GM19438 (cell line): Measurements from ENCODE around the gene MRGPRE.

Experiments used
- ATAC-seq: cut with Tn5 transposase; IDR thresholded peaks from one replicate; pipeline ENCODE4 v1.9.1; 2021; ENCODE audit warnings: low read depth; ENCODE audit not compliant: unreplicated experiment

The MRGPRE gene

DNA sequence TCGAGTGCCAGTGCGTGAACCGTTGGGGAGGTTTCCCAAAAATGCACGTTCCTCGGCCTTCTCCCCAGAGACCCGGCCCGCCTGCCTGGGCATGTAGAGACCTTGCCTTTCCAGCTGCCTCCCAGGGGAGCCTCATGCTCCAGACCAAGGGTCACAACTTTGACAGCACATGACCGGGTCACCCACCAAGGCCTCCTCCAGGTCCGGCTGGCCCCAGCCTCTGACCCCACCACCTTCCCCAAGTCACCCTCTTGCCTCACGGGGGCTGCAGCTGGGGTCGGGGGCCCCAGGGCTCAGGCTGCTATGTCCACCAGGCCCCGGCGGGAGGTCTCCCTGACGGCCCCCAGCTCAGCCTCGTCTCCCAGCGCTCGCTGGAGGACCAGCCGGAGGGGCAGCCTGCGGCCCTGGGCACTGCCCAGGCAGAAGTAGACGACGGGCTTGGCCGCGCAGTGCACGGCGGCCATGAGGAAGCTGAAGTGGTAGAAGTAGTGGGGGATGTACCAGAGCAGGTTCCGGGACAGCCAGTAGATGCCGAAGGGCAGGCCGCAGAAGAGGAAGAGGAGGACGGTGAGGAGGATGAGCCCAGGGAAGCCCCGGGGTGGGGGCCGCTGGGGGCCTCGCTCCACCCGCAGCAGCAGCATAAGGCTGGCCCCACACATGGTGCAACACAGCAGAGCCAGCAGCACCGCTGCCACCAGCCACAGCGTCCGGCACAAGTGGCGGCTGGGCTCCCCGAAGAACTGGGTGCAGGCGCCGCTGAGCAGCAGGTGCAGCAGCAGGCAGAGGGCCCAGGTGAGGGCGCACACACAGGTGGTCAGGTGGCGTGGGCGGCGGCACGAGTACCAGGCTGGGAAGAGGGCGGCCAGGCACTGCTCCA lies 4.4 kb downstream of the MRGPRE start:
- ATAC-seq, result no peak

DNA sequence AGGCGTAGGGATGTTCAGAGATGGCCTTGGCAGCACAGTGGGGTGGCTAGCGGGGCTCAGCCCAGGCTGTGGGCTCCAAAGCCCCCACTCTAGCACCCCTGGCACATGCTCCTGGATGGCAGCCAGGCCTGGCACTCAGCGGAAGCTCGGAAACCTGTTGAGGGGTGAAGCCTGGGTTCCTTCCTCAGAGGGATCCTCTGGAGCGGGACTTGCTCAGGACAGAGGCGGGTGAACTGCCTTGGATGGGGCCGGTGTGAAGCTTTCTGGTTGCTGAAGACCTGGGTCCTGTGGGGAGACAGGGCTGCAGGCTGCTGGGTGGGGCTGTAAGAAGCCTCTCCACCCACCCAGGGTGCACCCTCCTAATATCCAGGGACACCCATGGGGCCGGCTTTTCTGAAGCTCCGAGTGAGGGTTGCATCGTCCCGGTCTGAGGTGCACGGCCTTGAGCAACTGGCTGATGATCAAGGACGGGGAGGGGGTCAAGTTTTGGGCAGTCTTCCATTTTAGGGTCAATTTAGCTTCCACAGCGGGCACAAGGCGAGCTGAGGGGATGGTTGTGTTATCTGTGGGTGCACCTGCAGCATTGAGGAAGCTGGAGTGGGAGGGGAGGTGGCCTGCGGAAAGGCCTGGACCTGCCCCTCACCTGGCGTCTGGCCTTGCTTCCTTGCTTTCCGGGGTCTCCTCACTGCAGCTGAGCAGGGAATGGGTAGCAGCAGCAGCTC lies 5.2 kb downstream of the MRGPRE start:
- no peak for ATAC-seq

DNA sequence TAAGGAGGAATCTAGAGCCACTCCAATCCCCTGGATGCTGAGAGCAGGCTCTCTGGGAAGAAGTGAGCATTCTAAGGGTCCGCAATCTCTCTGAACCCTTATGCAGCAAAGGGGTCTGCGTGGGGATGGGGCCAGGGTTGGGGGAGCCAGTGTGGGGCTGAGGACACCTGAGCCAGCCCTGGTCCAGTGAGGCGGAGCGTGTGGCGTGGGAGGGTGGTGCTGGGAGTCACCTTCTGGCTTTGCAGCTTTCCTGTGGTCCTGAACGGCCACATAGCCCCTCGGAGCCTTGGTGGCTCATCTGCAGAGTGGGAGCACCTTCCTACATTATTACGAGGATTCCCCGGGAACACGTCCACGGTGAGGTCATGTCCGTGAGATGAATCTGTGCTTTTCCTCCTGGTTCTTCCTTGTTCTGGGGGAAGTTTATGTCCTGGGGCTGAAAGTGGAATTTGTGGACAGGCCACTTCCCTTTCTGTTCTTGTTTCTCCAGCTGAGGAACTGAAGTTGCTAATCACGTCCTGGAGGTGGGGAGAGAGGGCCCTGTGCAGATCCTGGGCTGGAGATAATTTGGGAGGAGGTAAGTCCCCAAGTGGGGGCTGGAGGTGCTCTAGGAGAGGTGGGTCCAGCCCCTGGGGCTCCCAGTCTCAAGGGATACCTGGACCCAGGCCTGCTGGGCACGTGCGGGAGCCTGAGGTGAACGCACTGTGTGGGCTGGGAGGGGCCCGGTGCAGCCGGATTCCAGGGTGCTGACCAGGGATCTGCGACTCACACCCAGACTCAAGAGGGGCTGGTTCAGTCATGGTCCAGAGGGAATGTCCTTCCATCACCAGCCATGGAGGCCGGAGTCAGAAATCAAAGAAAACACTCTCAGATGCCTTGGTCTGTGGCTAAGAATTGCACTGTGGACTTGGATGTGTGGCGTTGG lies 6.1 kb downstream of the MRGPRE start:
- ATAC-seq, result no peak

DNA sequence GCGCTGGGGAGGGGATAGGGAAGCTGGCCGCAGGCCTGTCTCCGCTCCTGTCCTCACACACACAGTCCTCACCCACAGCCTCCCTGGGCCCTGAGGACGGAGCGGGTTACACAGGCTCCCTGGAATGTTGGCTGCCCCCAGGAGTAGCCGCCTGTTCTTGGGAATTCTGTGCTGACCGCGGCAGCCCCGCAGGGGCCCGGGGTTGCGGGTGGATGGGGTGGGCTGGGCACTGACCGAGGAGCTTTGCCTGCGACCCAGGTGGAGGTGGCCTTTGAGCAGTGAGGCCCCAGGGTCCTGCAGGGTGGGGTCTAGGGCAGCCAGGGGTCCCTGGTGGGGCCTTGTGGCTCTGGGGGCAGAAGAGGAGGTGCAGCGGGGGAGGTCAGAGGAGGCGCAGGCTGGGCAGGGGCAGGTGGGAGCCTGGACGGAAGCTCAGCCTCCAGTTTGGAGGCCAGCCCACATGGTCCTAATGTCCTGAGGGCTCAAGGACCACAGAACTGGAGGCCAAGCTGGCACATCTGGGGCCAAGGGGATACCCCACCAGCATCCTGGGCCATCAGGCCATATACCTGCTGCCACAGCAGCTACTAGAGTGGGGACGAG lies 7.0 kb downstream of the MRGPRE start:
- ATAC-seq, result no peak

DNA sequence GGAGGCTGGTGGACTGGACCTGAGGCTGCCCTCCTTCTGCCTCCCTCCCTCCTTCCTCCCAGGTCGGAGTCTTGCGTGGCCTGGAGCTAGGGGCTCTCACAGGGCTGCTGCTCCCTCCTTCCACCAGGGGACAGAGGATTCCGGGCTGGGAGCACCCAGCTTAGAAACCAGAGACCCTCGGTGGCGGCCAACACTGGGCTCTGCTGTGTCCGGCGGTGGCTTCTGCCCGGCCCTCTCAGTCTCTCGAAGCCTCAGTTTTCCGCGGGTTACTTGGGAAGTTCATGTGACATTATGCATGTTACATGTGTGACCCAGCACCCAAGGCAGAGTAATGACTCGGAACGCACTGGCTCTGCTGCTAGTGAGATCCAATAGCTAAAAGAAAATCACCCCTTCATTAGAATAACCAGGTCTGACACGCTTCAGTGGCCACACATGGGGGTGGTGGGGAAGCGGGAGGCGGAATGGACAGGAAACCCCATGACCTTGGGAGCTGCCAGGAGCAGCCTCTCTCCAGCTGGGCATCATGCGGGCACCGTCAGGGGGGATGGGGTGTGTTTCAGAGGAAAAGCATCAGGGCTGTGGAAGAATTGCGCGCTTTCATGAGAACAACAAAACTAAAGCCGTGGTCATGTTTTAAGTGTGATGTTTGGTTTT lies 7.7 kb downstream of the MRGPRE start:
- ATAC-seq, result no peak

DNA sequence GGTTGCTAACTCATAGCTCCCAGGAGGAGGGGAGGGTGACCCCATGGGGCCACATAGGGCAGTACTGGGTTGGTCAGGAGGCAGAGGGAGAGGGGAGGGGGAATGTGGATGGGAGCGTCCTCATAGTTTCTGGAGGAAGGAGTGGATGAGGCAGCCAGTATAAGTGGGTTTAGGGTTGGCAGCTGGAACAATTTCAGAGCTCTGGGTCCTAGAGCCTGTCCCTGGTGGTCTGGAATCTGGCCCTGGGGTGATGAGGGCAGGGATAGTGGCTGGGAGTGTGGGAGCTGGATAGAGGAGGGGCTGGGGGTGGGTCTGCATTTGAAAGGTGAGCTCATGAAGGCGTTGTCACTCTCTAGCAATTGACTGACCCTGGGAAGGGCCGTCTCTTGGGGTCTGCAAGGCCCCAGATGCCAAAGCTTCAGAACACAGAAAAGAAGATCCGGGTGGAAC lies 8.3 kb downstream of the MRGPRE start:
- ATAC-seq, result no peak

DNA sequence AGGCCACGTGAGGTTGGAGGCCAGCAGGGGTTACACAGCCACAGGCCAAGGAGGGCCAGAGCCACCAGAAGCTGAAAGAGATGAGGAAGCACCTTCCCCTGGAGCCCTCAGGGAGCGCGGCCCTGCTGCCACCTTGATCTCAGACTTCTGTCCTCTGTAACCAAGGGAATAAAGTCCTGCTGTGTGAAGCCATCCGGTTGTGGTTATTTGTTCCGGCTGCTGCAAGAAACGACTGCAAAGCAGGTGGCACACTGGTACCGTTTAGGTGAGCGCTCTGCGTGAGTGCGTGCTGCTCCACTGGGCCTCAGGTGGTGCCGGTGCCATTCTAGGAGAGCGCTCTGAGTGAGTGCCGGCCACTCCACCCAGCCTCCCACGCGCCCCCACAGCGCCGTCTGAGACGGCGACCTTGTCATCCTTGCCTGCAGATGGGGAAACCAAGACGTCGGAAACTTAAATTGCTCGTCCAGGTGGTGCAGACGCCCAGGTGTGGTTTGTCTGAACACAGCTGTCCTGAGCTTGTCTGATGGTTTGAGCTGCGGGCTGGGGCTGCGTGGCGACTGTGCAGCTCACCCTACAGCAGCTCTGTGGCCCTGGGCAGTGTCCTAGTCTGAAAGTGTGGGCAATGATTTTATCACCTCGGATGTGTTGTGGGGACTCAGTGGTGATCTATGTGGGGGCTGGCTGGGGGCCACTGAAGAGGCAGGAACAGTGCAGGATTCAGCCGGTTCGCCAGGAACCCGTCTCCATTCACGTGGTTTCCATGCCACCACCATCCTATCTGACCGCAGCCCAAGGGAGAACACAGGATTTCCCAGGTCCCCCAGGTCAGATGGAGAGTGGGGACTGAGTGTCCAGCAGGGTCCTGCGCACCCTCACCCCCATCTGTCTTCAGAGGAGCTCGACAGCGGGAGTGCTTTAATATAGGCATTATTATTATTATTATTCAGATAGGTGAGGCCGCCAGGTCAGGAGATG lies 9.0 kb downstream of the MRGPRE start:
- ATAC-seq, result no peak

DNA sequence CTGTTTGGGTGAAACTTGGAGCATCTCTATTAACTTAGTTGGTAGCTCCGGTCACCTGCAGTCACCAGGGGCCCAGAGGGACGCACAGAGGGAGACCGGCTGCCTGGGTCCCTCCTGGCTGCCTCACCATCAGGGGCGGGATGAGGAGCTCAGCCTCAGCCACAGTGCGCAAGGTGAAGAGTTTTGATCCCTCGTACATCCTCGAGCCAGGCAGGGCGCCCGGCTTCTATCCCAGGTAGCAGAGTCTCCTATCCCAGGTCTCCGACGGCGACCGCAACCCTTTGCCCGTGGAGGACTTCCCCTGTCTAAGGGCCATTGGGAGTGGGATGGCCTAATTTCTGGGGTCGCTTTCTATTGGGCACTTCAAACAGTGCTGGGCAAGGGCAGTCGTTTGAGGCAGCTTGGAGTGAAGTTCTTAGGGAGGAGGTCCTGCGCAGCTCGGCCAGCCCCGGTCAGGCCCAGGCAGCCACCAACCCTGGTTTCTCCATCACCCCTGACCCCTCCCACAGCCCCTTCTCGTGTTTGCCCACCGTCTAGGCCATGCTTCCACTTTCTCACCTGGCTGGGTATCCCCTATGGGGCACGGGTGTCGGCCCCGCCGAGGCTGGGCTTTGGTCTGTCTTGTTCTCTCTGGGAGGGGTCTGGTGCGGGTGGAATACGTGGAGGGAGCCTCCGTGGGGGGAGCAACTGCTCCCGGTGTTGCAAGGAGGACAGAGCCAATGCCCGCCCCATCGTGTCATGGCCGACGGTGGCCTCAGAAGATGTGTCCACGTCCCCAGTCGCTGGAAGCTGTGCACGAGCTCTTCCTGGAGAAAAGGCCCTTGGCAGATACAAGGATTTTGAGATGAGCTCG lies 10.0 kb downstream of the MRGPRE start:
- no peak for ATAC-seq

DNA sequence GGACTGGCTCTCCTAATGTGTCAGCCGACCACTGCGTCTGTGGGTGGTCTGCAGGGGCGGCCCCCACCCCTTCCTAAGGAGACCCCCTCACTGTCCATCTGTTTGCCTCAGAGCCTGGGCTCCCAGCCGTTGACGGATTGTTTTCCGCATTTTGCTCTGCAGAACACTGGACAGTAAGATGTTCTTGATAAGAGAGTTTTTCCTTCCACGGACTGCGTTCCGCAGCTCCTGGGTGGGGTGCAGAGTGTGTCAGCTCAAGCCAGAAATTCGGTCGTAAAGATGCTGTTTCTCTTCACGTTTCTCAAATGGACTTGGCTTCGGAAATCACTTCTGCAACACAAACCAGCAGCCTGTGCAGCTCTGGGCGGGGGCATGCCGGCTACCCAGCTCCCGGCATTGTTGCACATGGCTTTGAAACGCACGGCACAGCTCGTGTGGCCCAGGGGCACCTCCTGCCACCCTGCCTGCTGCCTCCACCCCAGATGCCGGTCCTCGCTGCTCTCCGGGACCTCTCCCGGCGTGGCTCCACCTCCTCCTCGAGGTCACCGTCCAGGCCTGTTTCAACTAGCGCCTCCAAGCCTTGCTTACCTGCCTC lies 10.7 kb downstream of the MRGPRE start:
- ATAC-seq, result no peak

DNA sequence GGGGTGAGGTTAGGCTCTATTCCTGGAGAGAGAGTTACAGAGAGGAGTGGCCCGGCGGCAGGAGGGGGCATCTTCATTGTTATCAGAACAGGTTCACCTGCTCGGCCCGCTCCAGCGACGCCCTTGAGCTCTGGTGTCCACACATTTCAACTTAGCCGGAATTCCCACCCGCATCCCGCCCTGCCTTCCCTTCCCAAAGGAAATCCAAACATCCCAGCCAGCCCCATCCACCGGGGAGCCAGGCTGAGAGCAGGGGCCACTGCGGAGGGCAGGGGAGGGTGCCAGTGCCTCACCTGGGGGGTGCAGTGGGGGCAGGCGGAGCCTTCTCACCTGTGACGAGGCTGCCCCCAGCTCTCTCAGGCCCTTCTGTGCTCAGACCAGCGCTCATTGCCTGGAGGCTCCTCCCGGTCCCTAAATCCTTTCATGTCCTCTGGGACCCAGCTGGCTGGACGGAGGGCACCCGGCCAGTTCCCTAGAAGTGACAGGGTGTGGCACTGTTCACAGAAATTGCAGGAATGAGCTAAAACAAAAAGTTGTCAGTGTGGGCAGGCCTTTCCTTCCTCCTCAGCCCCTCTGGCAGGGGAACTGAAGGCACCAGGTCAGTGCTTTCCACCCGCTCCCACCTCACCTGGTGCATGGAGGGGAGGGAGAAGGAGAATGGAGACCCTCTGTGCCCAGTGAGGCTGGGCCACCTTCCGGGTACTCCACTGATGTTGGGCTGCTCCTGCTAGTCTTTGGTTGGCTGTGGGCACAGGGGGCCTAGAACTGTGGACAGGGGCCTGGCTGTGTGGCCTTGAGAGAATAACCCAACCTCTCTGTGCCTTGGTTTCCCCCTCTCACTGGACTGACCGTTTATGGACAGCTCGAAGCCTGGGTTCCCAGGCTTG lies 11.5 kb downstream of the MRGPRE start:
- ATAC-seq, result no peak

DNA sequence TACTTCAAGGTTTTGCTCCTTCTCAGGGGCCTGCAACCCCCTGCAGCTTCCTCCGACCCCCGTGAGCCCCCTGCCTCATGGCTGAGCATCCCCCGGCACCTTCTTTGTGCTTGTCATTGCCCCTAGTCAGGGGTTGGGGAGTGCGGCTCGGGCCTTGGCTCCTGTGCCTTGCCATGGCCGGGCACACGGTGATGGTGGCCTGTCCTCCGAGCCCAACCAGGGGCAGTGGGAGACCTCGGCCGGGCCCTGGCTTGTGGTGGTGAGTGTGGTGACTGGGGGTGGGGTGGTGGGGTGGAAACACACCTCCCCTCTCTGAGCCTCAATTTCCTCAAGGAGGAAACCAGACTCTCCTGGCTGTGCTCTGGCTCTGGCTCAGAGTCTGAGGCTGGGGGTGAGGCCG lies 12.1 kb downstream of the MRGPRE start:
- no peak for ATAC-seq

DNA sequence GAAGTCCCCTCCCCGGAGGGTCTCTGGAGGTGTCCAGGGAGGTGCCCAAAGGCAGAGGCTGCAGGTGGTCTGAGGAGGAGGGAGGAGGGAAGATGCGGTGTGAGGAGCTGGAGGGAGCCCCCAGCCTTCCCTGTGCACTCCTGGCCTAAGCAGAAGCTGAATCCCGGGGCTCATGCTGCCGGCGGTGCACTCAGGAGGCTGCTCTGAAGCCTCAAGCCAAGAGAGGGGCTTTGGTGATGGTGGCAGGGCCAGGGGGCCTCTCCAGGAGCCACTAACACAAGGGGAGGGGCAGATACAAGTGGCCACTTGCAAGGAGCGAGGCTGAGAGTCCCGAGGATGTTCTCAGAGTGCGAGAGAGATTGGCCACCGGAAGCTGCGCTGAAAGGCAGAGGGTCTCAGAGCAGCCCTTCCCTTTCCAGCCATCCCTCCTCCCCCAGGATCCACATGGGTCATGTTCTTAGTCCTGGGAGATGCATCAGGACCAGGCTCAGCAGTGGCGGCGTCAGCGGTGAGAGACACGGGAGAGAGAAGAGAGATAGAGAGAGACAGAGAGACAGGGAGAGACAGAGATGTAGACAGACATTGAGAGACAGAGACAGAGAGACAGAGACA lies 12.8 kb downstream of the MRGPRE start:
- ATAC-seq, result no peak

DNA sequence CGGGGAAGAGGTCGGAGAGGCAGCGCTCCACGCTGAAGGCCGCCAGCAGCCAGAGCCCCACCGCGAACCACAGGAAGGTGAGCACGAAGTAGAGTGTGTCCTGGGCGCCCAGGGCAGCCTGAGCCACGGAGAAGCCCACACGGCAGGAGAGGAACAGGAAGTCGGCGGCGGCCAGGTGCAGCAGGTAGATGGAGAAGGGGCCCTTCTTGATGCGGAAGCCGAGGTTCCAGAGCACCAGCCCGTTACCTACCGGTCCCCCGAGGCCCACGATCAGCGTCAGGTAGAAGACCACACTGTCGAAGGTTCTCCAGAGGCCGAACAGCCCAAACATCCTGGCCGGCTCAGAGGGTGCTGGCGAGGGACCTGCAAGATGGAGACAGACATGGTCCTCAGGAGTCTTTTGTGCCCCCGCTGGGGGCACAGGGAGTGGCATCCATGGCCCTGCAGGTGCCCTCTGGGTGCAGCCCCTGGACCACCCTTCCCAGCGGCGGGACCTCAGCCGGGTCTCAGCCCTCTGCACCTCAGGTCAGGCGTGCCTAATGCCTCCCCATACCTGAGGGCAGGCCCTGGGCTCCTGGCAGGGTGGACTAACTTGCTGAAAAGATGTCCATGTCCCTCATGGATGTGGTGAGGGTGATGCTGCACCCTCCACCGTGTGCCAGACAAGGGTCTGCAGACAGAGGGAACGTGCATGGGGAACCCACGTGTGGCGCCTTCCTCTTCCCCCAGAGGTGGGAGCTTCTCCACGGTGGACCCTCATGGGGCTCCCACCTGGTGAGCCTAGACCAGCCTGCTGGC lies 13.5 kb downstream of the MRGPRE start, which contains the start of gene MRGPRG:
TSS of gene MRGPRG (minus strand) at position 331 of the 798 bp plus-strand sequence. CDS start at position 331, 0 bp downstream.
- no peak for ATAC-seq

DNA sequence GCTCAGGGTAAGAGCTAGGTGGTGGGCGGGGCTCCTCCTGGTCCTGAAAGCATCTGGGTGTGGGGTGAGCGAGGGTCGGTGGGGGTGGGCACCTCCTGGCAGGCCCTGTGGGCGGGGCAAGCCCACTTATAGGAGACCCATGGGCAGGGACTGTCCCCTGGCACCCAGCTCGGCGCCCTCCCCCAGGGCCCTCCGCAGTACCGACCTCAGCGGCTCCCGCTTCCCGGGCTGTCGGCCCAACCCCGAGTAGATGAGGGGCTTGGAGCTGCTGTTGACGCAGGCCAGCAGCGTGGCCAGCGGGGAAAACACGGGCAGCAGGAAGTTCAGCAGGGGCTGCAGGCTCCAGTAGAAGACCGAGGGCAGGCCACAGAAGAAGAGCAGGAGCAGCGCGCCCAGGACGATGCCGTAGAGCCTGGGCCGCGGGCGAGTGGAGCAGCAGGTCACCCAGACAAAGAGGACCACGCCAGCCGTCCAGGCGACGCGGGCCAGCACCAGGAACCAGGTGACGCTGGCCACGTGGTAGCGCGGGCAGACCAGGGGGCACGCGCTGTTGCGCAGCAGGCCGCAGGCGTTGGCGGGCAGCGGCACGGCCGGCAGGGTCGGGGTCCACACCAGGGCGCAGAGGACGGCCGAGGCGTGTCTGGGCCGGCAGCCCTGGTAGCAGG lies 14.3 kb downstream of the MRGPRE start:
- ATAC-seq, result no peak
